GM12878 (cell line): Measurements from ENCODE around the gene FAM162B. TPM values are rescaled to one million over a fixed set of nuclear protein-coding genes. Genes with fewer than 3 reads are reported as not detected.

Source experiments
- ATAC-seq: fragments of 200-7000 bp; cut with Tn5 transposase; 3 replicates; pipeline ENCODE4 v1.9.1; 2020; ENCODE audit warnings: mild to moderate bottlenecking, moderate library complexity
- BruUV-seq: library from RNA; stranded (reverse); fragments of 400-500 nt; replicated peaks from 2 replicates; lab custom pipeline; 2021; lab: Mats Ljungman, UMichigan
- CTCF ChIA-PET: fragments of 300-600 bp; sonication (Branson Sonifier 250); formaldehyde crosslinking; extraction: SDS; loops from one replicate; lab custom pipeline; 2021; ENCODE audit warnings: inconsistent platforms; lab: Yijun Ruan, JAX
- POLR2A ChIA-PET: fragments of 350-600 bp; formaldehyde crosslinking; extraction: SDS; loops from one replicate; lab custom pipeline; 2021; ENCODE audit warnings: inconsistent platforms; lab: Charles Lee
- RAD21 ChIA-PET: fragments of 300-600 bp; sonication (Branson Sonifier 250); formaldehyde crosslinking; loops from one replicate; lab custom pipeline; 2023; ENCODE audit warnings: antibody characterized with exemption; ENCODE audit not compliant: unreplicated experiment; lab: Charles Lee
- SMC1A ChIA-PET: fragments of 300-600 bp; sonication (Branson Sonifier 250); formaldehyde crosslinking; loops from one replicate; lab custom pipeline; 2023; ENCODE audit not compliant: unreplicated experiment, uncharacterized antibody; lab: Charles Lee
- DNase-seq: peaks from one replicate; pipeline ENCODE4 v3.0.0-alpha.2; 2011; ENCODE audit warnings: low read depth, low spot score
- FAIRE-seq: peaks from 3 replicates; lab custom pipeline; 2011; peaks lifted over from hg19 to GRCh38; lab: Jason Lieb, UNC
- H2AFZ ChIP-seq: 2 replicates; pipeline ENCODE4 v1.6.0; 2011; ENCODE audit warnings: low read depth, low read length, control low read depth; ENCODE audit not compliant: control insufficient read depth
- H3K27ac ChIP-seq: 2 replicates; pipeline ENCODE4 v1.5.1; 2011; ENCODE audit warnings: control low read depth; ENCODE audit not compliant: control insufficient read depth, insufficient read depth
- H3K27me3 ChIP-seq, 2 experiments: replicated peaks in 1 of 2; 2 replicates each; pipeline versions ENCODE4 v1.6.0 to v1.6.1; 2011; ENCODE audit warnings: low read length in 1 of 2; ENCODE audit not compliant: control insufficient read depth in 2 of 2, insufficient read depth in 2 of 2
- H3K36me3 ChIP-seq, 2 experiments: 2 replicates each; pipeline ENCODE4 v1.5.1; 2011; ENCODE audit warnings: low read length in 1 of 2; ENCODE audit not compliant: control insufficient read depth in 2 of 2, insufficient read depth in 2 of 2
- H3K4me1 ChIP-seq: 2 replicates; pipeline ENCODE4 v1.6.1; 2011; ENCODE audit warnings: mild to moderate bottlenecking, low read length, moderate library complexity, mixed read lengths; ENCODE audit not compliant: control insufficient read depth, insufficient read depth
- H3K4me2 ChIP-seq: 2 replicates; pipeline ENCODE4 v1.6.0; 2011; ENCODE audit warnings: control low read depth; ENCODE audit not compliant: control insufficient read depth, insufficient read depth
- H3K4me3 ChIP-seq: fragments of 200-600 bp; sonication (generic); 2 replicates; pipeline ENCODE4 v1.5.1; 2016
- H3K79me2 ChIP-seq: 2 replicates; pipeline ENCODE4 v1.6.0; 2011; ENCODE audit warnings: low read length; ENCODE audit not compliant: control insufficient read depth, insufficient read depth
- H3K9ac ChIP-seq: 2 replicates; pipeline ENCODE4 v1.8.0; 2011; ENCODE audit warnings: low read length, control low read depth, mixed read lengths; ENCODE audit not compliant: control insufficient read depth, insufficient read depth
- H3K9me3 ChIP-seq: replicated peaks from 3 replicates; pipeline ENCODE4 v1.5.1; 2011; ENCODE audit warnings: mild to moderate bottlenecking, low read length; ENCODE audit not compliant: control insufficient read depth, insufficient read depth
- H4K20me1 ChIP-seq: 2 replicates; pipeline ENCODE4 v1.6.0; 2011; ENCODE audit not compliant: control insufficient read depth, insufficient read depth
- EP300 ChIP-seq, 2 experiments: fragments of 150-350 bp in 1 of 2; IDR thresholded peaks; 2 replicates each; pipeline ENCODE4 v1.6.1; 2011 to 2012; ENCODE audit warnings: low read depth in 2 of 2, low read length in 2 of 2, borderline replicate concordance in 1 of 2, improper control_type of control experiment in 1 of 2, inconsistent platforms in 1 of 2; ENCODE audit not compliant: control insufficient read depth in 1 of 2
- EZH2 ChIP-seq: IDR thresholded peaks from 2 replicates; pipeline ENCODE4 v1.6.1; 2012; ENCODE audit warnings: low read depth, mild to moderate bottlenecking, control low read depth, inconsistent platforms, low read length, borderline replicate concordance; ENCODE audit not compliant: control insufficient read depth
- FOS ChIP-seq: IDR thresholded peaks from 3 replicates; pipeline ENCODE4 v1.6.1; 2011; ENCODE audit warnings: borderline replicate concordance; ENCODE audit not compliant: insufficient read length; ENCODE audit errors: extremely low read depth
- JUNB ChIP-seq: IDR thresholded peaks from 2 replicates; pipeline ENCODE4 v1.6.1; 2016; ENCODE audit warnings: antibody characterized with exemption, mild to moderate bottlenecking
- MTA2 ChIP-seq: fragments of 450-650 bp; IDR thresholded peaks from 2 replicates; pipeline ENCODE4 v1.6.1; 2016; ENCODE audit warnings: low read depth, mild to moderate bottlenecking, moderate library complexity
- MYB ChIP-seq: fragments of 150-350 bp; IDR thresholded peaks from 2 replicates; pipeline ENCODE4 v1.6.1; 2014; ENCODE audit warnings: mild to moderate bottlenecking, low read depth, low read length, borderline replicate concordance
- NR2F1 ChIP-seq: fragments of 450-650 bp; conservative IDR thresholded peaks from 2 replicates; pipeline ENCODE4 v1.6.1; 2017; ENCODE audit warnings: mild to moderate bottlenecking
- SIX5 ChIP-seq: IDR thresholded peaks from 2 replicates; pipeline ENCODE4 v1.6.1; 2011; ENCODE audit warnings: mild to moderate bottlenecking, low read depth, low read length, moderate library complexity; ENCODE audit not compliant: severe bottlenecking
- SMARCA5 ChIP-seq: fragments of 450-650 bp; IDR thresholded peaks from 2 replicates; pipeline ENCODE4 v1.6.1; 2017; ENCODE audit warnings: mild to moderate bottlenecking
- STAT3 ChIP-seq: IDR thresholded peaks from 2 replicates; pipeline ENCODE4 v1.6.1; 2011; ENCODE audit warnings: low read depth, low read length, improper control_type of control experiment
- SUPT20H ChIP-seq: IDR thresholded peaks from 2 replicates; pipeline ENCODE4 v1.6.1; 2011; ENCODE audit warnings: low read depth, mild to moderate bottlenecking, low read length, moderate library complexity, borderline replicate concordance; ENCODE audit not compliant: control insufficient read depth
- TAF1 ChIP-seq: IDR thresholded peaks from 2 replicates; pipeline ENCODE4 v1.6.1; 2011; ENCODE audit warnings: mild to moderate bottlenecking, low read depth, low read length, borderline replicate concordance
- TBL1XR1 ChIP-seq: IDR thresholded peaks from 2 replicates; pipeline ENCODE4 v1.6.1; 2012; ENCODE audit warnings: low read depth, low read length, improper control_type of control experiment
- WRNIP1 ChIP-seq: IDR thresholded peaks from 2 replicates; pipeline ENCODE4 v1.6.1; 2011; ENCODE audit warnings: low read depth, low read length, improper control_type of control experiment, borderline replicate concordance
- ZNF274 ChIP-seq: IDR thresholded peaks from one replicate; pipeline ENCODE4 v1.8.0; 2011; ENCODE audit not compliant: insufficient read length, insufficient read depth
- ZNF384 ChIP-seq: IDR thresholded peaks from 2 replicates; pipeline ENCODE4 v1.6.1; 2012; ENCODE audit warnings: low read depth, mild to moderate bottlenecking, low read length, improper control_type of control experiment, borderline replicate concordance
- ZNF622 ChIP-seq: fragments of 450-650 bp; IDR thresholded peaks from 2 replicates; pipeline ENCODE4 v1.6.1; 2017; ENCODE audit warnings: mild to moderate bottlenecking, inconsistent platforms
- WGBS: methylation state at CpG from one replicate; pipeline ENCODE4 v1.1.6; 2016; ENCODE audit warnings: low lambda C conversion rate; ENCODE audit not compliant: insufficient replicate concordance, insufficient coverage; ENCODE audit errors: missing lambda C conversion rate; 5-methylcytosine and 5-hydroxymethylcytosine counted together
- in situ Hi-C: fragments of 300-500 bp; cut with MboI; formaldehyde crosslinking; loops from 9 replicates; pipeline ENCODE4 v1.14.3; 2018; ENCODE audit warnings: mixed read lengths
- intact Hi-C: fragments of 100-400 bp; cut with micrococcal nuclease; formaldehyde crosslinking; loops from one replicate; pipeline ENCODE4 v1.14.2; 2022; ENCODE audit not compliant: unreplicated experiment
- polyA plus RNA-seq, 11 experiments: library from polyadenylated mRNA; depleted of rRNA in 4 of 11; unstranded in 6 of 11; stranded (reverse) in 5 of 11; fragments of >200 nt; fragmentation: Nextera tagmentation in 4 of 11; fragmentation: Illumina TruSeq in 1 of 11; extraction: Ambion mirVana in 4 of 11; extraction: Trizol in 1 of 11; gene quantifications; 1 replicate in 1 of 11; 2 replicates in 10 of 11; pipeline versions ENCODE4 v1.2.1 to v1.2.3, GENCODE V29; 2011 to 2016; ENCODE audit warnings: inconsistent platforms in 2 of 11, missing spikeins in 2 of 11, low read depth in 1 of 11
- total RNA-seq, 4 experiments: library from RNA; depleted of rRNA in 3 of 4; stranded (reverse); fragments of >200 nt in 3 of 4; fragmentation: Illumina TruSeq in 1 of 4; extraction: Trizol in 1 of 4; gene quantifications; 2 replicates each; pipeline versions ENCODE4 v1.2.1 to v1.2.3, GENCODE V29; 2013 to 2021
- TF ChIP-seq, protein P1 (sequence below): fragments of 450-650 bp; IDR thresholded peaks from 2 replicates; pipeline ENCODE4 v1.6.1; 2017; ENCODE audit warnings: mild to moderate bottlenecking, moderate library complexity

FAM162B gene
- total and polyA plus RNA-seq, 10 of the 15 experiments (the other 5 are each of a cell fraction or from before 2014, with no cell fraction given): not detected

DNA sequence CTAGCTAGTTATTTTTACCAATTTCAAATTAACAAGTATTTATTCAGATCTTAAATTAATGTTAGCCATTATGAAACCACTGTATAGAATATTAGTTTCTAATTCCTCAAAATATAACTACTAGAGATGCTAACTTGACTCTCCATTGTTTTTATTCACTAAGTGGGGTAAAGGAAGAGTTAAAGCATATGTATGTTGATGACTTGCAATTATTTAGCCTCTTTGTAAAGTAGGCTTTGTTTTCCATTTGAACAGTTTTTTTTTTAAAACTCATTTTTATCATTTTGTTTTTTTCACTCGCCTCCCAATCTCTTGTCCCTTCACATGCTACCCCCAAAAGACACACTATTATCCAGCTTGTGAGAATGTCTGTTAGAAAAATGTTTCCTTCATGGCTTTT, 3.3 kb downstream of the FAM162B start:
- ATAC-seq (no peak), DNase-seq (no peak), FAIRE-seq (no peak)
- peaks cover 0 to 13% of the 10 kb centered on the region in 2 experiments; a peak in 3 of 4 replicates for H3K27me3 ChIP-seq
- ChIA-PET CTCF (no interaction called here), POLR2A (no interaction called here), SMC1A (no interaction called here), RAD21 (no interaction called here)
- no peak overlapping the region for H3K9ac ChIP-seq
- intact Hi-C loops: no loop called here
- in situ Hi-C loops: no loop called here
- BruUV-seq: no TSS peak
- no peaks in the 10 kb centered on the region for H3K36me3 ChIP-seq
- WGBS: 0% methylated on average over 1 of the region's 1 CpG
- H3K27ac ChIP-seq: no peak overlapping the region
- no peaks in the 10 kb centered on the region for H4K20me1 ChIP-seq
- no peak overlapping the region for H3K4me2 ChIP-seq
- no peak for TF ChIP-seq SMARCA5
- TF ChIP-seq FOS: no peak
- no peak for TF ChIP-seq NR2F1
- TF ChIP-seq, protein P1, sequence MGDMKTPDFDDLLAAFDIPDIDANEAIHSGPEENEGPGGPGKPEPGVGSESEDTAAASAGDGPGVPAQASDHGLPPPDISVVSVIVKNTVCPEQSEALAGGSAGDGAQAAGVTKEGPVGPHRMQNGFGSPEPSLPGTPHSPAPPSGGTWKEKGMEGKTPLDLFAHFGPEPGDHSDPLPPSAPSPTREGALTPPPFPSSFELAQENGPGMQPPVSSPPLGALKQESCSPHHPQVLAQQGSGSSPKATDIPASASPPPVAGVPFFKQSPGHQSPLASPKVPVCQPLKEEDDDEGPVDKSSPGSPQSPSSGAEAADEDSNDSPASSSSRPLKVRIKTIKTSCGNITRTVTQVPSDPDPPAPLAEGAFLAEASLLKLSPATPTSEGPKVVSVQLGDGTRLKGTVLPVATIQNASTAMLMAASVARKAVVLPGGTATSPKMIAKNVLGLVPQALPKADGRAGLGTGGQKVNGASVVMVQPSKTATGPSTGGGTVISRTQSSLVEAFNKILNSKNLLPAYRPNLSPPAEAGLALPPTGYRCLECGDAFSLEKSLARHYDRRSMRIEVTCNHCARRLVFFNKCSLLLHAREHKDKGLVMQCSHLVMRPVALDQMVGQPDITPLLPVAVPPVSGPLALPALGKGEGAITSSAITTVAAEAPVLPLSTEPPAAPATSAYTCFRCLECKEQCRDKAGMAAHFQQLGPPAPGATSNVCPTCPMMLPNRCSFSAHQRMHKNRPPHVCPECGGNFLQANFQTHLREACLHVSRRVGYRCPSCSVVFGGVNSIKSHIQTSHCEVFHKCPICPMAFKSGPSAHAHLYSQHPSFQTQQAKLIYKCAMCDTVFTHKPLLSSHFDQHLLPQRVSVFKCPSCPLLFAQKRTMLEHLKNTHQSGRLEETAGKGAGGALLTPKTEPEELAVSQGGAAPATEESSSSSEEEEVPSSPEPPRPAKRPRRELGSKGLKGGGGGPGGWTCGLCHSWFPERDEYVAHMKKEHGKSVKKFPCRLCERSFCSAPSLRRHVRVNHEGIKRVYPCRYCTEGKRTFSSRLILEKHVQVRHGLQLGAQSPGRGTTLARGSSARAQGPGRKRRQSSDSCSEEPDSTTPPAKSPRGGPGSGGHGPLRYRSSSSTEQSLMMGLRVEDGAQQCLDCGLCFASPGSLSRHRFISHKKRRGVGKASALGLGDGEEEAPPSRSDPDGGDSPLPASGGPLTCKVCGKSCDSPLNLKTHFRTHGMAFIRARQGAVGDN: no peak
- no peak for TF ChIP-seq WRNIP1
- TF ChIP-seq TAF1: no peak
- no peak for TF ChIP-seq MTA2
- no peak for TF ChIP-seq ZNF622
- no peak for TF ChIP-seq MYB
- TF ChIP-seq EZH2: no peak
- TF ChIP-seq STAT3: no peak
- no peak for TF ChIP-seq ZNF384
- TF ChIP-seq TBL1XR1: no peak
- no peak for TF ChIP-seq ZNF274
- TF ChIP-seq EP300 (IDR thresholded peaks at IDR 0.05; ENCODE audit: borderline replicate concordance in 1 of 2, control insufficient read depth in 1 of 2, low read depth in 2 of 2, low read length in 2 of 2): no peak
- no peak for TF ChIP-seq SIX5
- no peak for TF ChIP-seq SUPT20H
- no peak for TF ChIP-seq JUNB
- H3K4me3 ChIP-seq: no peak overlapping the region
- H2AFZ ChIP-seq: no peak overlapping the region
- H3K4me1 ChIP-seq: no peaks in the 10 kb centered on the region
- H3K79me2 ChIP-seq: no peaks in the 10 kb centered on the region
- no peaks in the 10 kb centered on the region for H3K9me3 ChIP-seq
